SK-N-MC (cell line): ENCODE results near the gene CUX1.

Experiments
- DNase-seq: peaks from one replicate; pipeline ENCODE4 v3.0.0-alpha.2; 2011; ENCODE audit warnings: low read depth, low spot score
- H3K27ac ChIP-seq: fragments of 200-600 bp; sonication (generic); 2 replicates; pipeline ENCODE4 v1.5.1; 2016; ENCODE audit warnings: mixed run types
- H3K36me3 ChIP-seq: fragments of 200-600 bp; sonication (generic); 2 replicates; pipeline ENCODE4 v1.6.1; 2017; ENCODE audit warnings: antibody characterized with exemption, low read length, mixed read lengths; ENCODE audit not compliant: insufficient read depth
- H3K4me3 ChIP-seq: fragments of 200-600 bp; sonication (generic); 2 replicates; pipeline ENCODE4 v1.5.1; 2016
- H3K9ac ChIP-seq: fragments of 200-600 bp; sonication (generic); 2 replicates; pipeline ENCODE4 v1.8.0; 2017; ENCODE audit warnings: mixed run types, mixed read lengths; ENCODE audit not compliant: insufficient read length
- H3K9me3 ChIP-seq: fragments of 200-600 bp; sonication (generic); 2 replicates; pipeline ENCODE4 v1.6.1; 2017; ENCODE audit warnings: low read depth, mild to moderate bottlenecking, antibody characterized with exemption, low read length, moderate library complexity, mixed read lengths
- EZH2 ChIP-seq: fragments of 200-600 bp; sonication (generic); IDR thresholded peaks from one replicate; pipeline ENCODE4 v1.6.1; 2017; ENCODE audit warnings: antibody characterized with exemption
- FOXP2 ChIP-seq: optimal IDR thresholded peaks from 2 replicates; pipeline ENCODE3; 2011; ENCODE audit warnings: mild to moderate bottlenecking, moderate library complexity; ENCODE audit not compliant: insufficient read depth; ENCODE audit errors: extremely low read length, control extremely low read depth
- POLR2AphosphoS5 ChIP-seq: IDR thresholded peaks from 2 replicates; pipeline ENCODE4 v1.6.1; 2012; ENCODE audit warnings: mild to moderate bottlenecking, low read depth, low read length, borderline replicate concordance

Gene CUX1

DNA sequence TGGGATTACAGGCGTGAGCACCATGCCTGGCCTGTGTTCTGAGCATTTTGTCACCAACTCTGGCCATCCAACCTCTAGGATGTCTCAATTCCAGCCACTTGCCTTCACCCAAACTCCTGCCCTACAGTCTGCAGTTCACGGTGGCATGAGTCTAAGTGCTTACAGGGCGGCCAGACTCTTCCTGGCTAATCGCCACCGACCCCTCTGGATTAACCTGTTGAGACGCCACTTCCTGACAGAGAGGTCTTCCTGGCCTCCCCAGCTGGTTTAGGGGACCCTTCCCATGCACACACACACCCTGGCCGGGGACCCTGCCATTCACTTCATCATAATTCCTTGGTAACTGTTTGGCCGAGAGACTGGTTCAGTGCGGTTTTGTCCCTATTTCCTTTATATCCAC is 257.7 kb downstream of the CUX1 start:
- DNase-seq = no peak
- peaks cover 18% of the 10 kb centered on the region; the same call in 1 of the 2 replicates for H3K36me3 ChIP-seq
- no peak overlapping the region for H3K4me3 ChIP-seq
- no peak overlapping the region for H3K9ac ChIP-seq
- no peaks in the 10 kb centered on the region for H3K9me3 ChIP-seq
- TF ChIP-seq FOXP2 (no peak), EZH2 (no peak), POLR2AphosphoS5 (no peak)
- H3K27ac ChIP-seq = no peak overlapping the region

DNA sequence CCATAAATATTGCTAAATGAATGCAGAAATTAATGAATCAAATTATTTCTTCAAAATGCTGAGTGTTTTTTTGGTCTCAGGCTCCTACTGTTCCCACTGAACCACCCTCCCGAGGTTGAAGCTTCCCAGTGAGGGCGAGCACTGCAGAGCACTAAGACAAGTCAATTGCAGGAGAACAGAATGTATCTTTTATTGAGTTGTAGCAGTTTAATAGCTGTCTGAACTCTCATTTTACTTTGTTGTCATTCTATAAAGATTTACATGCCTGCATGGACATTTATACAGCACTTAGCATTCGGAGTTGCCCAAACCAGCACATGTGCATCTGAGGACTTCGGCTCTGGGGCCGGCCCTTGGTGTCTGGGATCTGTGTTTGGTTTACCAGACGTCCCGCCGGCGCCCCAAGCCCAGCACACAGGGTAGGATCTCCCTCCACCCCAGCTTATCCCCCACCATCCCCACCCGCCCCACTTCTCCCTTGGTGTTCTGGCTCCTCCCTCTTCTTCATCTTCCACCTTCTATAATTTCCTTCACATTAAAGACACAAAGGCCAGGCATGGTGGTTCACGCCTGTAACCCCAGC is 258.2 kb downstream of the CUX1 start:
- DNase-seq = no peak
- Histone ChIP-seq H3K36me3 (peaks cover 13% of the 10 kb centered on the region; the same call in 1 of the 2 replicates), H3K4me3 (no peak overlapping the region), H3K9ac (no peak overlapping the region), H3K9me3 (no peaks in the 10 kb centered on the region), H3K27ac (no peak overlapping the region)
- TF ChIP-seq EZH2 (no peak), FOXP2 (no peak), POLR2AphosphoS5 (no peak)

DNA sequence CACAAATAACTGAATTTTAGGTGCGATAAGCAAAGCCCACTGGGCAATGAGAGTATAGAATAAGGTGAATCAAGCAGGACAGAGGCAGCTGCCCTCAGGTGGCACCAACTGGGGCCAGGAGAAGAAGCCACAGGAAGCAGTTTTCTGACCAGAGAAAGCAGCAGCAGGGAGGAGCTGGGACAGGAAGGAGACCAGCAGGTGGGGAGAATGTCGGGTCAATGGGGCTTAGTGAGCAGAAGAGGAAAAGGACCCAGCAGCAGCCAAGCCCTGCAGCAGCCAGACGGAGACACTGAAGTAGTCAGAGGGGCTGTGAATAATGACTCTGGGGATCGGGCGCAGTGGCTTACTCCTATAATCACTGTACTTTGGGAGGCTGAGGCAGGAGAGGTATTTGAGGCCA is 259.7 kb downstream of the CUX1 start:
- H3K4me3 ChIP-seq = no peak overlapping the region
- no peak overlapping the region for H3K9ac ChIP-seq
- no peaks in the 10 kb centered on the region for H3K9me3 ChIP-seq
- TF ChIP-seq POLR2AphosphoS5 (no peak), EZH2 (no peak), FOXP2 (no peak)
- DNase-seq = no peak
- no peak overlapping the region for H3K27ac ChIP-seq
- H3K36me3 ChIP-seq = peaks cover 2% of the 10 kb centered on the region; the same call in 1 of the 2 replicates

DNA sequence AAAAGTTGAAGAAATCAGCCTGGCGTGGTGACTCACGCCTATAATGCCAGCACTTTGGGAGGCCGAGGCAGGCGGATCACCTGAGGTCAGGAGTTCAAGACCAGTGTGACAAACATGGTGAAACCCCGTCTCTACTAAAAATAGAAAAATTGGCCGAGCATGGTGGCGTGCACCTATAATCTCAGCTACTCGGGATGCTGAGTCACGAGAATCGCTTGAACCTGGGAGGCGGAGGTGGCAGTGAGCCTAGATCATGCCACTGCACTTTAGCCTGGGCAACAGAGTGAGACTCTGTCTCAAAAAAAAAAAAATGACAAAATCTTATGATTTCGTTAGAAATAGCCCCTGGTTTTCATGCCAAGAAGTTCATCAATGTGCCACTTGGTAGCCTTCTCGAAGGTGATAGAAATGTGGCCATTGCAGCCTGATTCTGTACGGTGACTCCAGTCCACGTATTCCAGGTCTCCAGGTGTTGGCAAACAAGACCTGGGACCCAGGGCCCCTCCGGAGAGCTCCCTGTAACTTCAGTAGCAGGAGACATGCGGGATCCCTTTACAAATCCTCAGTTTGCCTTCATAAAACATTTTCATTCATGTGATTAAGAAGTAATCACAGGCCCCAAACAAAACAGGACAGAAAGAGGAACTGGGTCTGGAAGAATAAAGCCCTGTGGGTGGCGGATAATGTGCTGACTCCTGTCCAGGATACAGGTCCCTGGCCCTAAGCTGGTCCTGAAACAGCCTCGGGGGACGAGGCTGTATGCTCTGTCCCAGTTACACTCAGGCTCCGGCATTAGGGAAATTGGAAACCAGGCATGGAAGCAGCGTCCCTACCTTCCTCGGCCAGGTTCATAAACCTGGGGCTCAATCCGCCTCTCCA is 262.0 kb downstream of the CUX1 start:
- H3K36me3 ChIP-seq = peaks cover 8% of the 10 kb centered on the region
- DNase-seq = no peak
- 0 out of 2 replicates have a peak, but pooled peaks cover 3% of the 10 kb centered on the region for H3K9me3 ChIP-seq
- TF ChIP-seq EZH2 = no peak
- no peak for TF ChIP-seq POLR2AphosphoS5
- TF ChIP-seq FOXP2 = no peak
- H3K27ac ChIP-seq = no peak overlapping the region
- no peak overlapping the region for H3K9ac ChIP-seq
- H3K4me3 ChIP-seq = no peak overlapping the region

DNA sequence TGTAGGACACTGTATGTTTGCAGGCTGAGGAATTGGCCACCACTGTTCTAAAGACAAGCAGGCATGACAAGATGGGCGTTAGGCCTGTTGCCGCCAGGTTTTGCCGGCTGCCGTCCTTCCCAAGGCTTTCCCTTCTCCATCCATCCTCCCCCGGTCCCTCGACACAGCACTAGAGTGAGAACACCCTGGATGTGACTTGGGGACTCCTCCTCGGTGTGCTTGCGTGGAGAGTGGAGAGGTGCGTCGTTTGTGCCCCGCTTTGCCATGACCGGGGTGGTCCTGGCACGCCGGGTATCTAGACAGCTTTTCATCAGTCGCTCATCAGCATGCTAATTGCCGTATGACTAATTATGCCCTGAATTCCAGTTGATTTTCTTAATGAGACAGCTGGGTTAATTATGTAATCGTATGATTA is 262.6 kb downstream of the CUX1 start:
- TF ChIP-seq EZH2 (no peak), FOXP2 (no peak), POLR2AphosphoS5 (no peak)
- no peak for DNase-seq
- no peak overlapping the region for H3K9ac ChIP-seq
- H3K4me3 ChIP-seq = no peak overlapping the region
- 0 out of 2 replicates have a peak, but pooled peaks cover 3% of the 10 kb centered on the region for H3K9me3 ChIP-seq
- H3K27ac ChIP-seq = no peak overlapping the region
- H3K36me3 ChIP-seq = peaks cover 8% of the 10 kb centered on the region

DNA sequence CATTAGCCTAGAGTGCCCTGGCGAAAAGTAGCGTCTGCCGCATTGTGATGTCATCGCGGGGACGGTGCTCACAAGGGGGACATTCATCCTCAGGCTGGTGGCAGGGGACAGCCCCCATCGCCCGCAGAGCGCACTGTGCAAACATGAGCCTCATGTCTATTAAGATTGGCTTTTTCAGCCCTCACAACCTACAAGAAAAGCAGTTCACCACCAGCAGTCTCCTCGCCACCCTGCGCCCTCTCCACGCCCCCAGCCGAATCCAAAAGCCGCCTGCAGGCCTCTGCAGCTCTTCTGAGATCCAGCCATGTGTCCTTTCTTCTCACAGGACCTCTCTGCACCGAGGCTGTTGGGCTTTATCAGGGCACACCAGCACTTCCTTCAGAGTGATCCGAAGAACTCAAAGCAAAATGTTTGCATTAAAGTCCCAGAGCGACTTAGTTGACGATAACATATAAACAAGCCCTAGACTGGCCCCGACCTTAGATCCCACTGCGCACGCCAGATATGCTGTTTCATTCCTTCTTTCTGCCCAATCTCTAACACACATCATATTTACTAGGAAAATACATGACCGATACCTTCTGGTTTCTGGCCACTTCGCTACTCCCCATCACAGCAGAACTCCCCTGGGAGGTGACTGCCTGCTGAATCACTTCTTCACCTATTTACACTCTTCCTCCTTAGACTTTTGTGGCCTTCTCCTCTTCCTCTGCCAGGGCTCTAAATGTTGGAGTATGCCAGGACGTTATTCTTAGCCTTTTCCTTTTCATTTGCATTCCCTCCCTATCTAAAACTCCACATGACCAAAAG is 263.2 kb downstream of the CUX1 start:
- TF ChIP-seq POLR2AphosphoS5 = no peak
- no peak for TF ChIP-seq FOXP2
- TF ChIP-seq EZH2 = no peak
- H3K27ac ChIP-seq = no peak overlapping the region
- peaks cover 6% of the 10 kb centered on the region; the same call in 1 of the 2 replicates for H3K9me3 ChIP-seq
- H3K9ac ChIP-seq = no peak overlapping the region
- H3K36me3 ChIP-seq = peaks cover 8% of the 10 kb centered on the region
- H3K4me3 ChIP-seq = no peak overlapping the region
- no peak for DNase-seq

DNA sequence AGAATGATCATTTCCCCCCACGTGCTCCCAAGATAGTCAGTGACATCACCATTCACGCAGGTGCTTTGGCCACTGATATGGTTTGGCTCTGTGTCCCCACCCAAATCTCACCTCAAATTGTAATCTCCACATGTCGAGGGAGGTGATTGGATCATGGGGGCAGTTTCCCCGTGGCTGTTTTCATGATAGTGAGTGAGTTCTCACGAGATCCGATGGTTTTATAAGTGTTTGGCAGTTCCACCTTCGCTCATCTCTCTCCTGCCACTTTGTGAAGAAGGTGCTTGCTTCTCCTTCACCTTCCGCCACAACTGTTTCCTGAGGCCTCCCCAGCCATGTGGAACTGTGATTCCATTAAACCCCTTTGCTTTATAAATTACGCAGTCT is 263.8 kb downstream of the CUX1 start:
- no peak for DNase-seq
- Histone ChIP-seq H3K9me3 (peaks cover 8% of the 10 kb centered on the region; the same call in 1 of the 2 replicates), H3K36me3 (peaks cover 8% of the 10 kb centered on the region), H3K27ac (no peak overlapping the region), H3K9ac (no peak overlapping the region), H3K4me3 (no peak overlapping the region)
- TF ChIP-seq EZH2 (no peak), POLR2AphosphoS5 (no peak), FOXP2 (no peak)
